Measurements from ENCODE around the gene SPTLC2.

SPTLC2 gene

DNA sequence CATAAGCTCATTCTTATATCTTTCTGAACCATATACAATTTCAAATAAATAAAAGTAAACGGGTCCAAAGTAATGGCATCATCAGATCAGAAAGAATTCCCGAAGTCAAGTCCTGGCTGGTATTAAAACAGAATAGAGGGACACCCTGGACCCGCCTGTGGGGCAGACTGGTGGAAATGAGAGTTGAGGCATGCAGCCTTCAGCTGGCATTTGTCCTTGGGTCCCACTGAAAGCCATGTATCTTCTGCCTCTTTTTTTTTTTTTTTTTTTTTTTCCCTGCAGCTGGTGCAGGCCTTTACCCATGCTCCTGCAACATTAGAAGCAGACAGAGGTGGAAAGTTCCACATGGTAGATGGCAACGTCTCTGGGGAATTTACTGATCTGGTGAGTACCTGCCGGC lies 148.6 kb downstream of the SPTLC2 start:
- DNase-seq (ENCODE audit: low read depth) = no peak

DNA sequence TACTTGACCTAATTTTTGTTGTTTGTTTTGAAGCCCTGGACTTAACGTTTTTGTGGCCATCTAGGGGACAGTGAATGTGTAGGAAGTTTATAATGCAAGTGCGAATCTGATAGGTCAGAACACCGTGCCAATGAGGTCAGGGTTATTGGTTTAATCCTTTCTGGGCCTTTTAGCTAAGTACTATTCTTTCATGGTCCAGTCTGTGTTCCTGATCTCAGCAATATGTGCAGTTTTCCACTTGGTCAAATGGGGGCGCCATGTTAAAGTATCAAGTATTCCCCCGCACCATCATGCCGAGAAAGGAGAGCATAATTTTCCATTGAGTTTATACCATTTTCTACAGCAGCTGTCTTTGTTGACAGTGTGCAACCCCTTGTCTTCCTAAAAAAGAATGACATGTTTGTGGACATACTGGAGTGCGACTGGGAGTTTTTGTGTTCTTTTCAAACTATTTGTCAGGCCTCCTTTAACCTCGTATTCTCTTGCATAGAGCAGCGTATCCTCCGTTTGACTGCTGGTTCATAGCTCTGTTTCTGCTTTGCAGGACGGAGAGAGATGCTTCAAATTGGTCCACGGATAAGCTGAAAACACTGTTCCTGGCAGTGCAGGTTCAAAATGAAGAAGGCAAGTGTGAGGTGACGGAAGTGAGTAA lies 157.2 kb downstream of the SPTLC2 start:
- peak; percentile 40 for DNase-seq (ENCODE audit: low read depth)

DNA sequence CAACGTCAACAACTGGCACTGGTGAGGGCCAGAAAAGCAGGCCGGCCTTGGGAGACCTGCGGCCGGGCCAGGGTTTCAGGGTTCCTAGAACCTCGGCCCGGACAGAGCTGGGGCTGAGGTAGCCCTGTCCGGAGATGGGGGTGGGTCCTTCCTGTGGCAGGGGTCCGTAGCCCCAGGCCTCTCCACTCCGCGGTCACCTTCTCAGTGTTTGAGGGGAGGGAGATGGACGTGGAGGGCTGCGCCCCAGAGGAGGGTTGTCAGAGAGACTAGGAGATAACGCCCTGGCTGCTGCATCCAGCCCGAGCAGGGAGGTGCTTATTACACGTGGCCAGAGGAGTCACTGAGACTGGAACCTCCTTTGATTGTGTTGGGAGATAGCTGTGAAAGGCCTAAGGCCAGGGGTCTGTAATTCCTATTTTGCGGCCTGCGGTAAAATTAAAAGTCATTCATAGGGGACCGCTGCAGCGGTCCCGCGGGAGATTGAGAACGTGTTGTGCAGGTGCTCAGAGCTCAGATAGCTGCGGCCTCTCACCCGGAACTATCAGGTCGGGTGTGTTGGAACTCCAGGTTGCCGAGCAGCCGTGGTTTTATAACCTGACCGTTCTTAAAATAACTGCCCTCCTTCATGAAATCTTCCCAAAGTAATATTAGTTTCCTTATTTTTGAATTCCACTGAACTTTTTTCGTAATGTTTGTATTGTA lies 158.0 kb downstream of the SPTLC2 start:
- DNase-seq (ENCODE audit: low read depth) = peak; percentile 4

DNA sequence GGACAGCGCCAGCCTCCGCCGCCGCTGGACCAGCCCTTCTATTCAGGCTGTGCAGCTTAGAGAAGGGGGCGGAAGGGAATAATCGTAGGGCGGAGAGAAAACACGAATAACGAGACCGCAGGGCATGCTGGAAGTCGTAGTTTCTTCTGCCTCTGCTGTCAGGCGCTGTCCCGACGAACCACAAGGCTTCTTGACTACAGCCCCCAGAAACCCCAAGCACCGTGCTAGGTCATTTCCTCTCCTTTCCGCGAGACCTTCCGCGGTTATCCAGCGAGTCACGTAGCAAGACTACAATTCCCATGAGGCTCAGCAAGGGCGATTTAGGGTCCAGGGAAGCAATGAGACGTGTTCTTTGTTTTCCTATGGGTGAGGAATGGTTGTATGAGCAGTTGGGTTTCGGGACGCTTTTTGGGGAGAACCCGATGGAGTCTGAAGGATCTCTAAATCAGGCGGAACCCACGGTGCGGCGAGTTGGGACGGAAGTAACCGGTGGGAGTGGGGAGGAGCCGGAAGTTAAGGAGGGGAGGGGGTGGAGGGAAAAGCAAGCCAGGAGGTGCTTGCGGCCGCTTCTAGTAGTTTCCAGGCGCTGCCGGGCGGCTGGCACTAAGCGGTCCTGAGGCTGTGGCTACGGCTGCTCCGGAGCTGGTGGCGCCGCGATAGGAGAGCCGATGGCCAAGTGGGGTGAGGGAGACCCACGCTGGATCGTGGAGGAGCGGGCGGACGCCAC lies 158.8 kb downstream of the SPTLC2 start, which contains the start of the genes AHSA1 and VIPAS39:
Gene AHSA1 (plus strand): TSS at position 572 of the 727 bp plus-strand sequence. CDS start 97 bp downstream, at position 669.
Gene VIPAS39 (minus strand): TSS at position 80 of the 727 bp plus-strand sequence. CDS start 3,499 bp downstream, outside the sequence.
- DNase-seq (ENCODE audit: low read depth) = peak; percentile 89

DNA sequence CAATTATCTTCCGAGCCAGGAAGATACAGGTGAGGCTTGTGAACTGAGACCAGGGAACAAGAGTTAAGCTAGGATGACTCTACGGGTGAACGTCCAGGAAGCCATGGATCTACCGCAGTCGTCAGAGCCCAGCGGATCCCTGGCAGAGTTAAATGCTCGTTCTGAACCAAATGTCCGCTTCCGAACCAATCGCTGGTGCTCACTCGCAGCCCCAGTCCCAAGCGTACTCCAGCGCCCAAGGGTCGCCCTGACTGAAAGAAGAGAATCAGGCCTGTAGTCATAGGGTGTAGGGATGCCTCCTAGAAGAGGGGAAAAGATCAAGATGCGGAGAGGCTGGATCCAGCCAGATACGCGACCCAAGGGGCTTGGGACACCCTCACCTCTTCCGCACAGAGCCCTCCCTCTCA lies 159.3 kb downstream of the SPTLC2 start:
- DNase-seq (ENCODE audit: low read depth) = no peak

Data from stimulated activated CD8-positive, alpha-beta memory T cell treated with anti-CD3 and anti-CD28 coated beads, Interleukin-12 subunit alpha, Interleukin-12 subunit beta, amount 100 ng/mL, for 1 hour (primary cell).